Esophagus squamous epithelium (tissue), 4 donors: ENCODE data around the gene CDKAL1.

Experiments used
- POLR2A ChIP-seq, 4 donors: fragments of 450-650 bp; IDR thresholded peaks; one replicate each; pipeline ENCODE4 v1.6.1; 2017; ENCODE audit warnings: antibody characterized with exemption in 4 of 4, mild to moderate bottlenecking in 4 of 4, moderate library complexity in 3 of 4
- TF ChIP-seq, protein P1 (sequence below), 6 experiments: fragments of 450-650 bp in 4 of 6; fragments of 200-600 bp in 2 of 6; sonication (generic) in 2 of 6; IDR thresholded peaks; one replicate each; pipeline ENCODE4 v1.5.1; 2016 to 2019; ENCODE audit warnings: antibody characterized with exemption in 6 of 6, mild to moderate bottlenecking in 4 of 6, moderate library complexity in 4 of 6

DNA sequence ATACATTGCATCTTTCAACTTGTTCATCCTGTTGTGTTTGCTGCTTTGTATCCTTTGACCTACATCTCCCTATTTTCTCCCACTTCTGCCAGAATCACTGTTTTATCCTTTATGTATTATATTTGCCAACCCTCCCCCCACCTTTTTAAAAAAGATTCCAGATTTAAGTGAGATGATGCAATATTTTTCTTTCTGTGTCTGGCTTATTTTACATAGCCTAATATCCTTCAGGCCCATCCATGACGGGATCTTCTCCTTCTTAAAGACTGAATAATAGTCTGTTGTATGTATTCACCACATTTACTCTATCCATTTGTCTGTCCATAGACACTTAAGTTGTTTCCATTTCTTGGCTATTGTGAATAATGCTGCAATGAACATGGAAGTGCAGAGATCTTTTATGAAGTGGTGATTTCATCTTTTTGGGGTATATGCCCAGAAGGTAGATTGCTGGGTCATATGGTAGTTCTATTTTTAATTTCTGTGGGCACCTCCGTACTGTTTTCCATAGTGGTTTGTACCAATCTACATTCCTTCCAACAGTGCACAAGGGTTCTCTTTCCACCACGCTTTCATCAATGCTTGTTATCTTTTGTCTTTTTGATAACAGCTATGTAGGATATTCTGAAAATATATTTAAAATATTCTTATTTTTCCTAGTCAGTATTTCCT lies 181.0 kb downstream of the CDKAL1 start:
- TF ChIP-seq POLR2A (IDR thresholded peaks at IDR 0.05) = no peak
- TF ChIP-seq, protein P1, sequence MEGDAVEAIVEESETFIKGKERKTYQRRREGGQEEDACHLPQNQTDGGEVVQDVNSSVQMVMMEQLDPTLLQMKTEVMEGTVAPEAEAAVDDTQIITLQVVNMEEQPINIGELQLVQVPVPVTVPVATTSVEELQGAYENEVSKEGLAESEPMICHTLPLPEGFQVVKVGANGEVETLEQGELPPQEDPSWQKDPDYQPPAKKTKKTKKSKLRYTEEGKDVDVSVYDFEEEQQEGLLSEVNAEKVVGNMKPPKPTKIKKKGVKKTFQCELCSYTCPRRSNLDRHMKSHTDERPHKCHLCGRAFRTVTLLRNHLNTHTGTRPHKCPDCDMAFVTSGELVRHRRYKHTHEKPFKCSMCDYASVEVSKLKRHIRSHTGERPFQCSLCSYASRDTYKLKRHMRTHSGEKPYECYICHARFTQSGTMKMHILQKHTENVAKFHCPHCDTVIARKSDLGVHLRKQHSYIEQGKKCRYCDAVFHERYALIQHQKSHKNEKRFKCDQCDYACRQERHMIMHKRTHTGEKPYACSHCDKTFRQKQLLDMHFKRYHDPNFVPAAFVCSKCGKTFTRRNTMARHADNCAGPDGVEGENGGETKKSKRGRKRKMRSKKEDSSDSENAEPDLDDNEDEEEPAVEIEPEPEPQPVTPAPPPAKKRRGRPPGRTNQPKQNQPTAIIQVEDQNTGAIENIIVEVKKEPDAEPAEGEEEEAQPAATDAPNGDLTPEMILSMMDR (IDR thresholded peaks at IDR 0.05) = no peak
